Measurements from ENCODE around the gene BAZ1B. TPM values are rescaled to one million over a fixed set of nuclear protein-coding genes. Genes with fewer than 3 reads are reported as not detected.

The BAZ1B gene
- total RNA-seq, 1 experiment from 2014 or later = 107 TPM

GRCh38 chr7:73454424-73454823 lies 67.7 kb downstream of the BAZ1B start:
- in situ Hi-C loops (cut with HindIII; ENCODE audit: low pct_unique_long_range_greater_than_20kb, low sequenced_read_pairs) (no loop called here), intact Hi-C loops (cut with micrococcal nuclease; ENCODE audit: unreplicated experiment) (loop anchor here (5.0 kb wide), 1 partner anchor 112 kb away; no protein-coding TSS in a partner anchor)
- ChIA-PET CTCF (interaction anchor here (0.7 kb wide), 1 partner anchor 111 kb away, joined by 6 read pairs; no protein-coding TSS in a partner anchor), POLR2A (no interaction called here)
- Histone ChIP-seq H3K27ac (ENCODE audit: low read length) (no peak overlapping the region), H3K4me3 (ENCODE audit: low read depth in 2 of 2, low read length in 2 of 2) (no peak overlapping the region), H3K27me3 (ENCODE audit: control insufficient read depth, insufficient read depth, low read length) (no peaks in the 10 kb centered on the region), H3K4me1 (ENCODE audit: control insufficient read depth, insufficient read depth, low read length) (no peaks in the 10 kb centered on the region), H3K9me3 (ENCODE audit: control insufficient read depth, insufficient read depth, low read depth, low read length) (no peaks in the 10 kb centered on the region), H3K36me3 (ENCODE audit: control insufficient read depth, insufficient read depth, low read length) (peaks cover 42% of the 10 kb centered on the region)
- no peak for ATAC-seq
- DNase-seq (ENCODE audit: low read depth, low spot score) = no peak
- BruUV-seq (replicated peaks) = no TSS peak
- no peak for TF ChIP-seq TCF7L2 (IDR thresholded peaks at IDR 0.05; ENCODE audit: low read depth, low read length)
- TF ChIP-seq SIN3A (IDR thresholded peaks at IDR 0.05; ENCODE audit: borderline replicate concordance, insufficient read depth, low read depth, low read length) = no peak
- TF ChIP-seq, protein P1, sequence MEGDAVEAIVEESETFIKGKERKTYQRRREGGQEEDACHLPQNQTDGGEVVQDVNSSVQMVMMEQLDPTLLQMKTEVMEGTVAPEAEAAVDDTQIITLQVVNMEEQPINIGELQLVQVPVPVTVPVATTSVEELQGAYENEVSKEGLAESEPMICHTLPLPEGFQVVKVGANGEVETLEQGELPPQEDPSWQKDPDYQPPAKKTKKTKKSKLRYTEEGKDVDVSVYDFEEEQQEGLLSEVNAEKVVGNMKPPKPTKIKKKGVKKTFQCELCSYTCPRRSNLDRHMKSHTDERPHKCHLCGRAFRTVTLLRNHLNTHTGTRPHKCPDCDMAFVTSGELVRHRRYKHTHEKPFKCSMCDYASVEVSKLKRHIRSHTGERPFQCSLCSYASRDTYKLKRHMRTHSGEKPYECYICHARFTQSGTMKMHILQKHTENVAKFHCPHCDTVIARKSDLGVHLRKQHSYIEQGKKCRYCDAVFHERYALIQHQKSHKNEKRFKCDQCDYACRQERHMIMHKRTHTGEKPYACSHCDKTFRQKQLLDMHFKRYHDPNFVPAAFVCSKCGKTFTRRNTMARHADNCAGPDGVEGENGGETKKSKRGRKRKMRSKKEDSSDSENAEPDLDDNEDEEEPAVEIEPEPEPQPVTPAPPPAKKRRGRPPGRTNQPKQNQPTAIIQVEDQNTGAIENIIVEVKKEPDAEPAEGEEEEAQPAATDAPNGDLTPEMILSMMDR (IDR thresholded peaks at IDR 0.05) = no peak
- no peak for TF ChIP-seq POLR2AphosphoS5 (IDR thresholded peaks at IDR 0.05; ENCODE audit: low read depth, low read length)
- TF ChIP-seq REST (IDR thresholded peaks at IDR 0.05; ENCODE audit: insufficient read depth in 1 of 2, low read depth in 2 of 2, low read length in 1 of 2) = no peak

DNA sequence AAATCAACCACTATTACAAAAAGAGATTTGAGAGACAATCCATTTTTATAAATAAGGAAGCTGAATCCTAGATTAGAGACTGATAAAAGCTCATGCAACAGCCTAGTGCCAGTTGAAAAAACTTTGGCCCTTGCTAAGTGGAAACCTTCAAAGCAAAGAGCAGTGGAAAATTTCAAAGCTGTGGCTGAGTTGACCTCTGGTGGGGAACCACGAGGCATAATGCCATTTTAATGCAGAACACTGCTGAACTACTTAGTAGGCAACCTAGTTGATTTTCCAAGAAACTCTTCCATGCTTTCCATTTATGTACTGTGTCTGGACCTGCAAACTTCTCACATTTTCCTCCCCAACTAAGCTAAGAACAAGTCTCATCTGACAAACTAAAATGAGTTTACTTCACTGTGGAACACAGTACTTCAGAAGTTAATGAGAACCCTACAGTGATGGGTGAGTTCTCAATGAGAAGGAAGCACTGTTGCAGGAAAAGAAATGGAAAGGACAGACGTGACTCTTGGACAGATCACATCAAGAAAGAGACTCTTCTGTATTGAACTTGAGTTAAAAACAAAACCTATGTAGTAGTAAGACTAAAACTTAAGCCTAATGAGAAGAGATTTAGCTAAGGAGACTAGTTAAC lies 69.0 kb downstream of the BAZ1B start:
- no TSS peak for BruUV-seq (replicated peaks)
- H3K4me3 ChIP-seq (ENCODE audit: low read depth in 2 of 2, low read length in 2 of 2) = no peak overlapping the region
- intact Hi-C loops (cut with micrococcal nuclease; ENCODE audit: unreplicated experiment) (loop anchor here (5.0 kb wide), 1 partner anchor 111 kb away; no protein-coding TSS in a partner anchor), in situ Hi-C loops (cut with HindIII; ENCODE audit: low pct_unique_long_range_greater_than_20kb, low sequenced_read_pairs) (no loop called here)
- DNase-seq (ENCODE audit: low read depth, low spot score) (no peak), ATAC-seq (0 out of 2 replicates have a peak, but pooled peaks have one; percentile 26)
- TF ChIP-seq REST (IDR thresholded peaks at IDR 0.05; ENCODE audit: insufficient read depth in 1 of 2, low read depth in 2 of 2, low read length in 1 of 2) = no peak
- no peak for TF ChIP-seq TCF7L2 (IDR thresholded peaks at IDR 0.05; ENCODE audit: low read depth, low read length)
- no peak for TF ChIP-seq SIN3A (IDR thresholded peaks at IDR 0.05; ENCODE audit: borderline replicate concordance, insufficient read depth, low read depth, low read length)
- no peak for TF ChIP-seq POLR2AphosphoS5 (IDR thresholded peaks at IDR 0.05; ENCODE audit: low read depth, low read length)
- TF ChIP-seq, protein P1 (IDR thresholded peaks at IDR 0.05) = no peak
- no peaks in the 10 kb centered on the region for H3K9me3 ChIP-seq (ENCODE audit: control insufficient read depth, insufficient read depth, low read depth, low read length)
- H3K27me3 ChIP-seq (ENCODE audit: control insufficient read depth, insufficient read depth, low read length) = no peaks in the 10 kb centered on the region
- H3K27ac ChIP-seq (ENCODE audit: low read length) = no peak overlapping the region
- no peaks in the 10 kb centered on the region for H3K4me1 ChIP-seq (ENCODE audit: control insufficient read depth, insufficient read depth, low read length)
- CTCF ChIA-PET = no interaction called here
- H3K36me3 ChIP-seq (ENCODE audit: control insufficient read depth, insufficient read depth, low read length) = peaks cover 53% of the 10 kb centered on the region
- POLR2A ChIA-PET = interaction anchor here (0.5 to 0.6 kb wide), 2 partner anchors 423 to 1606 kb away, joined by 3 to 12 read pairs; no protein-coding TSS in a partner anchor
